ENCODE measurements around the gene ZSCAN10. TPM values are rescaled to one million over a fixed set of nuclear protein-coding genes. Genes with fewer than 3 reads are reported as not detected.

ZSCAN10 gene
- total RNA-seq, 1 donor from 2014 or later = not detected

DNA sequence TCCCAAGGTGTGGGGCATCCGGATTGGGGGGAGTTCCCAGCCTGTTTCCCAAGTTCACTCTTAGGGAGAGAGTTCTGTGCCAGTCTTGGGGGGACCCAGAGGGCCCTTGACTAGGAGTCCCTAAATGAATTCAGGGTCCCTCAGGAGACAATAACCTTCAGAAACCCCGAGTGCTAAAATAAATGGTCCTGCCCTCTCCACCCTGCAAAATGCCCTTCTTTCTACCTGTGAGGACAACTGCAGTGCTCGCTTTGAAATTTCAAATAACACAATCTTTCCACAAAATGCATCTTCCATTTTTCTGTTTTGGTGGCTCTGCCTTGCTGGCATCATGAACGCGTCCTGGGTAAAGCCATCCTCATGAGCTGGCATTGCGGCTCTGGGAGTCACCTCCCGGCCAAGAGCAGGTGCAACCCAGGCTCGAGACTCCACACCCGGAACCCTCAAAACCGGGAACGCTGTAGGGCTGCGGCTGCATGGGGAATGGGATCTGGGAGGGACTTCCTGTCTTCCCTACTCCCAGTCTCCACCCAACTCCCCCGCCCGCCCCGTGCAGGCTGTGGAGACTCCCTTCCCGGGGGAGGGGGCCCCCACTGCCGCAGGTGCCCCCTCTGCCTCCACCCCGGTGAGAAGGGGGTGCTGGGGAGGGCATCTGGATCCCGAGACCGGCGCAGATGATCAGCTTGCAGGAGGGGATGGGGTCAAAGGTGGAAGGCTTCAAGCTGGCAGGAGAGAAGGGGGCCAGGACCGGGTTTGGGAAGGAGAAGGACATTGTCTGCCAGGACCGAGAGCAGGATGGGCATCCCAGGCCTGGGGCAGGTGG, 13.2 kb upstream of the ZSCAN10 start, which contains the start of gene ZNF205:
TSS of gene ZNF205 (plus strand) at position 529 of the 823 bp plus-strand sequence. CDS start 845 bp downstream, outside the sequence.
- DNase-seq (ENCODE audit: low read depth) = peak; percentile 64

DNA sequence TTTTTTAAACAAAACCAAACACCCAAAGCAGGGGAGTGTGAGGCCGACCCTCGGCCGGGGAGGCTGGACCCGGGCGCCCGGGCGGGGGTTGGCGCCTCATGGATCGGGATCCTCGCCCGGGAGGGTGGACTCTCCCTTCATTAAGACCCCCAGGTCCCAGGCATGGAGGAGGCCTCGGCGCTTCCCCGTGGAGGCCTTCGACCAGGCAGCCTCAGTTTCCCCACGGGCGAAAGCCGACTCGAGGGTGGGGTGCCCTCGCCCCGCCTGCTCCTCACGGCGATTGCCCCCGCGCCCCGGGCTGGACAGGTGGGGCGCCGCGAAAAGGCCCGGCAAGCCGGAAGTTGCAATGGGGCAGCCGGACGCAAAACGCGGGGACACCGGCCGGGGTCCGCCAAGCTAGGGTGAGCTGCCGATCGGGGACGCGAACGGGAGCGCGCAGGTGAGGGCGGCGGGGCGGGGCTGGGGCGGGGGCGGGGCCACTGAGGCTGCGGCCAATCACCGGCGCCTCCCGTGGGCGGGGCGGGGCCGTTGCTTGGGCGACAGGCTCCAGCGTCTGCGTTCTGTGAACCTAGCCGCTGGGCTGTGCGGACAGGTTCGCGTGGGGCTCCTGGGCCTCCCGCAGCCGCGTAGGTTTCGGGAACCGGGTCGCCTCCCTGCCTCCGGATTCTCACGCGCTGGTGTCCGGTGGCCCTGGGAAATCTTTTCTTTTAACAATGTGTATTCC, 7.3 kb upstream of the ZSCAN10 start:
- DNase-seq (ENCODE audit: low read depth) = peak; percentile 58

DNA sequence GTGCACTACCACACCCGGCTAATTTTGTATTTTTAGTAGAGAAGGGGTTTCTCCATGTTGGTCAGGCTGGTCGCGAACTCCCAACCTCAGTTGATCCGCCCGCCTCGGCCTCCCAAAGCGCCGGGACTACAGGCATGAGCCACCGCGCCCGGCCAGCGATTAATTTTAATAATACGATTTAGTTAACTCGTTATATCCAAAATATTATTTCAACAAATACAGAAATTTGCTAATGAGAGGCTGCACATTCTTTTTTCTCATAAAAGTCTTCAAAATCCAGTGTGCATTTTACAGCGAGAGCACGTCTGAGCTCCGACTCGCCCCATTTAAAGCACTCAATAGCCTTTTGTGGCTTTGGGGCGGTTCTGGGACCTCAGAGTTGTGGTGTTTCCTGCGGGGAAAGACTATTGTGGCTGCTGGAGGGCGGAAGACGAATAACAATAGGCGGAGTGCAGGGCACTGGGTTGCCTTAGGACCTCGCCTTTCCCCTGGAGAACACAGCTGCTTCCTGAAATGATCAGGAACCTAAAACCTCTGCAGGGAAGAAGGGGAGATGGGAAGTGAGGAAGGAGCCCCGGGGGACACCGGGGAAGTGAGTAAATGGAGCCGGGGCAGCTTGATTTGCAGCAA, 2.9 kb upstream of the ZSCAN10 start:
- DNase-seq (ENCODE audit: low read depth) = no peak

DNA sequence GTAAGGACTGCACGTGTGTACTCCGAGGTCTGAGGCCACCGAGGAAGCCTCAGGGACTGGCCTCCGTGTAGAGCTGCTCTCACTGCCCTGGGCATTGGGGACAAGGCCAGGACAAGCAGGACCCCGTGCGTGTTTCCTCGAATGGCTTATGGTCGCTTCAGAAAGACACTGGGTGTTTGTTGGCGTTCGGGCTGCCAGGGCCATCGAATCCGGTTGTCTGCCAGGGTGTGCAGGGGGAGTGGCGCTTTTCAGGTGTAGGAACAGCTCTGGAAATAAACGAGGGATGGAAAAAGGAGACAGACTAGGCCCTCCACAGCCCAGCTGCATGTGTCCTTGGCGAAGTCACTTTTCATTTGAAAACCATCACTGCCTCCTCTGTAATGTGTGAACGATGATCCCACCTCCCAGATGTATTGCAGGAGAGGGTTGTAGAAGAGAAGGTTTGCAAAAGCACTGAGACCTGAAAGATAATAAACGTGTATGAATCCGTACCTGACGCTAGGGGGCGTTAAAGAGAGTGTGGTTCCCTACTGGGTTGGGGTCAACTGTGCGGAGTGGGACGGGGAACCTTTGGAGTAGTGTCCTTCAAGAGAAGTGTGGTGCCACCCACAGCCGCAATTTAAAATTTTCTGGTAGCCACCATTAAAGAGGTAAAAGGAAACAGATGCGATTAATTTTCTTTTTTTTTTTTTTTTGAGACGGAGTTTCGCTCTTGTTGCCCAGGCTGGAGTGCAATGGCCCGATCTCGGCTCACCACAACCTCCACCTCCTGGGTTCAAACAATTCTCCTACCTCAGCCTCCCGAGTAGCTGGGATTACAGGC, 2.1 kb upstream of the ZSCAN10 start:
- DNase-seq (ENCODE audit: low read depth) = no peak

DNA sequence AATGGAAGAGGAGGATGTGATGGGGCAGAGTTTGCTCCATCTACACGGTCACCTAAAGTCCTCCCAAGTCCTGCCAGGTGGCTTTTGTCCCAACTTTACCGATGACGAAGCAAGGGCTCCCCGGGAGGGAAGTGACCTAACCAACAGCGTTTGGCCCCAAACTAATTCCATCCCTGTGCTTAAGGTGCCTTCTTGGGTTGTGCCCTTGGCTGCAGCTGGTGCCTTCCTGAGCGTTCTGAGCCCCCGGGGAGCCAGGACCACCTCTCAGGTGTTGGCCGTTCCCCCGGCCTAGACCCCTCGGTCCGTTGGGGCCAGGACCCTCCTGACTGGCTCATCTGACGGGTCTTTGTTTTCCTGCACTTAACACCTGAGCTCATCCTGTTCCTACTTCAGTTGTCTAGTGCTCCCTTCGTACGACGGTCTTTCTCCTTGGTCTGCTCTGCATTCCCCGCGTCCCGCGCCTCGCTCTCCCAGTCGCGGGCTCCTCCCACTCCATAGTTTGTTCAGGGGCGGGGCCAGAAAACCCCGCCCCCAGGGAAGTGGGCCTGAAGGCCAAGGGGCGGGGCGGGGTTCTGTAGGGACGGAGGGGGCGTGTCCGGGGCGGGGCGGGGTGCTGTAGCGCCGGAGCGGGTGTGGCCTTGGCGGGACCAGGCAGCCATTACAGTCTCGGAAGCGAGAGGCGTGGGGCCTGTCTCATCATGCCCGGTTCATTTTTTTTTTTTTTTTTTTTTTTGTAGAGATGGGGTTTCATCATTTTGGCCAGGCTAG, 822 bp upstream of the ZSCAN10 start:
- peak; percentile 31 for DNase-seq (ENCODE audit: low read depth)

DNA sequence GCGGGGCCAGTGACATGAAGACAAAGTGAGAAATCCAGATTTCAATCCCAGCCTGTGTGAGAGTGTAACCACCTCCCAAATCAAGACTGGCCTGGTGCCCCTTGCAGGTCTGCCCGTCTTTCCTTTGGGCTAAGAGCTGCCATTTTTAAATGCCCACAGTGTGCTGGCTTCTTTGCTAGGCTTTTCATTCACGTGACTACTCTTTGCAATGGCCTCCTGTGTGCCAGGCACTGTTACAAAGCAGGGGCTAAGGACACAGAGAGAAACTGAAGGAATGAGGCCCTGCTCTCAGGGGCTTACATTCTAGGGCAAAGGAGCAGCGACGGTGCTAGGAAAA, 269 bp upstream of the ZSCAN10 start:
- no peak for DNase-seq (ENCODE audit: low read depth)

DNA sequence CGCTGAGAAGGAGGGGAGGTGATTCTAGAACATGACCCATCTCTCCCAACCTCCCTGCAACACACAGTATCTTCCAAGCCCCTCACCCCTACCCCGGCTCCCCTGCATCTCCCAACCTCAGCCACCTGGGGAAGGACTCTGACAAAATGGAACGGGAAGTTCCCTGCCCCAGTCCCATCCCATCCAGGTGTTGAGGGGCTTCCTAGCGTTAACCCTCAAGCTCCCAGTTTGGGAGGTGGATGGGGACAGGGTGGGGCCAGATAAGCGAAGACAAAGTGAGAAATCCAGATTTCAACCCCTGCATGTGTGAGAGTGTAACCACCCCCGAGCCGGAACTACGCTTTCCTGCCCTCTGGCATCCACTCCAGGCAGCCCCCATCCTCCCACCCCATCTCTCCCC, 1.8 kb downstream of the ZSCAN10 start:
- no peak for DNase-seq (ENCODE audit: low read depth)

DNA sequence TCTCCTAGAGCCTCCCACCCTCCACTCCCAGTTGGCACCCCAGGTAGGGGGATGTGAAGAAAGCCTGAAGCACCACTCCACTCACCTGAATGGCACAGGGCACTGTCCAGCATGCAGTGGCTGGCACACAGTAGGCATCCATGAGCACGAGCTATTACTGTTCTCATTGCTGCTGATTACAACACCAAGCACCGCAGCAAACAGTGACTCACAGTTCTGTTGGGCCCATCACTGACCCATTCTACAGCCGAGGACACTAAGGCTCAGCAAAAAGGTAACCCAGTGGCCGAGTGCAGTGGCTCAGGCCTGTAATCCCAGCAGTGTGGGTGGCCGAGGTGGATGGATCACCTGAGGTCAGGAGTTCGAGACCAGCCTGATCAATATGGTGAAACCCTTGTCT, 2.7 kb downstream of the ZSCAN10 start:
- DNase-seq (ENCODE audit: low read depth) = no peak

DNA sequence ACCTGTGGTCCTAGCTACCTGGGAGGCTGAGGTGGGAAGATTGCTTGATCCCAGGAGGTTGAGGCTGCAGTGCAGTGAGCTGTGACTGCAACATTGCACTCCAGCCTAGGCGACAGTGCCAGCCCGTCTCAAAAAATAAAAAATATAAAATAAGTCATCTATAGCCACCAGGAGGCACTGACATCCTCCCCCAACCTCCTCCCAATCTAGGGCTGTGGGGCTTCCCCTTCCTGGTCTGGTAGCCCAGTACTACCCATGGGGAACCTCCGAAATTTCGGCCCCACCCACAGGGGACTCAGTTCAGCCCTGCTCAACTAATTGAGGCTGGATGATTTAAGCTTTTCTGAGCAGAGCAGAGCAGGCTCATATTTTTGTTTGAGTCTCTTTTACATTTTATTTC, 3.2 kb downstream of the ZSCAN10 start:
- no peak for DNase-seq (ENCODE audit: low read depth)

DNA sequence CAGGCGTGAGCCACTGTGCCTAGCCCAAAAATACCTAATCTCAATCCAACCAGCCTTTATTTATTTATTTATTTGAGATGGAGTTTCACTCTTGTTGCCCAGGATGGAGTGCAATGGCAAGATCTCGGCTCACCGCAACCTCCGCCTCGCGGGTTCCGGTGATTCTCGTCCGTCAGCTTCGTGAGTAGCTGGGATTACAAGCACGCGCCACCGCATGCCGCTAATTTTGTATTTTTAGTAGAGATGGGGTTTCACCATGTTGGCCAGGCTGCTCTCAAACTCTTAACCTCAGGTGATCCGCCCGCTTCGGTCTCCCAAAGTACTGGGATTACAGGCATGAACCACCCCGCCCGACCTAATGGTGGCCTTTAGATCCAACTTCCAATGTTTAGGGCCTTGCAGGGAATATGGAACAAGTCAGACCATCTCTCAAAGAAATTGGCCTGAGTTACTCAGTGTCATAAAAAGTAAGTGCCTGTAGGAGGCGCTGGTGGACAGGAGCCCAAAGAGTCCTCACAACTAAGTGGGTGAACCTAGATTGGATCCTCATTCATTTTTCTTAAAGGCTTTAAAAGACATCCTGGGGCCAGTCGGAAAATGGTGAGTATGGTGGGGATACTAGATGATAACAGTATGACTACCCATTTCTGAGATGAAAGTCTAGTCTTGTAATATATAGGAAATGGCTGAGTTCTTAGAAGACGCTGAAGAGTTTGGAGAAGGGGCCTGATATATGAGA, 4.6 kb downstream of the ZSCAN10 start:
- peak; percentile 32 for DNase-seq (ENCODE audit: low read depth)

DNA sequence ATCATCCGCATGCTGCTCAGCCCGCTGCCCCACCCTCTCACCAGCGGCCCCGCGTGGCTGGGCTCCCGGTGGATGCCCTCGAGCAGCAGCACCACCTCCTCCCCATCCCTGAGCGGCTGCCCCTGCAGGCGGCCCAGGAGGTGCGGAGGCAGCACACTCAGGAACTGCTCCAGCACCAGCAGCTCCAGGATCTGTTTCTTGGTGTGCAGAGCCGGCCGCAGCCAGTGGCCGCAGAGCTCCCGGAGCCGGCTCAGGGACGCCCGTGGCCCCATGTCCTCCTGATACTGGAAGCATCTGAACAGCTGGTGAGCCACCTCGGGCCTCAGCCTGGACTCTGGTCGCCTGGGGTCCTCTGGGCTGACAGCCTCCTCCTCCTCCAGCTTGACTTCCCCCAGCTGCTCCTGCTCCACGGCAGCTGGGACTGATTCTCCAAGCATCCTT, 6.6 kb downstream of the ZSCAN10 start:
- no peak for DNase-seq (ENCODE audit: low read depth)

DNA sequence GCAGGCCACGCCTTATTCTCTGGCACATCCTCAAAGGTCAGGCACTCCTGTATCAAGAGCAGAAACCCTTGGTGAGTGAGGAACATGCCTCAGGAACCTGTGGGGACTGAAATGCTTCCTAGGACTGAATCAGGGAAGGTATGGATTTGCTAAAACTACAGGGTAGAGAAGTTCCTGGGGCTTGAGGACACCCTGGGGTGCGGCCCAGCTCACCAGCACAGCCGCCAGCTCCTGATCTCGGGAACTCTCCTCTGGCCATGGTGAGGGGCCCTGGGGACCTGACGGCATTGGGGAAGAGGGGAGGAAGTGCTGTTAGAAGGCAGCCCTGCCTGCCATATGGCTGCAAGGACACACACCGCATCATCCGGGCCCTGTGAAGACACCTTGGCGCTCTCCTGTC, 7.5 kb downstream of the ZSCAN10 start:
- DNase-seq (ENCODE audit: low read depth) = no peak

DNA sequence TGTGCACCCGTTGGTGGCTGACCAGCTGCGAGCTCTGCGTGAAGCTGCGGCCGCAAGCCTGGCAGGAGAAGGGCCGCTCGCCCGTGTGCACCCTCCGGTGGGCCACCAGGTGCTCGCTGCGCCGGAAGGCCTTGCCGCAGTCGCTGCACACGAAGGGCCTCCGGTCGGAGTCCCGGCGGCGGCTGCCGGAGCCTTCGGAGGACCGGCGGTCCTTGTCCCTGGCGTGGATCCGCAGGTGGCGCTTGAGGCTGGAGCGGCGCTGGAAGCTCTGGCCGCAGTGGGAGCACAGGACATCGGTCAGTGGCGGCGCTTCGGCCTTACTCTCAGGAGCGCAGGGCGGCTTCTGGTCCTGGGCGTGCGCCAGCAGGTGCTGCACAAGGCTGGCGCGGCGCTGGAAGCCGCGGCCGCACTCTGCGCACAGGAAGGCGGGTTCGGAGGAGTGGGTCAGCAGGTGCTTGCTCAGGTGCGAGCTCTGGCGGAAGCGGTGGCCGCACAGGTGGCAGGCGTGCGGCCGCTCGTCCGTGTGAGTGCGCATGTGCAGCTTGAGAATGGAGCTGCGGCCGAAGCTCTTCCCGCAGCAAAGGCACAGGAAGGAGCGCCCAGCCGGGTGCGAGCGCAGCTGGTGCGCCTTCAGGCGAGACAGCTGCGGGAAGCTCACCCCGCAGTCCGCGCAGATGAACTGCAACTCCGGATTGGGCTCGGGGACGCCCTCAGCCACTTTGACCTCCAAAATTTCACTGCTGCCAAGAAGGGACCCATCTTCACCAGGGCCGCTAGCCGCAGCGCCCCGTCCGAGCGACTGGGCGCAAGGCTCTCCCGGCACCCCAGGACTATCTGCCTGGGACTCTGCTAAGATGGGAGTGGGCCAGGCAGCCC, 9.1 kb downstream of the ZSCAN10 start:
- no peak for DNase-seq (ENCODE audit: low read depth)

DNA sequence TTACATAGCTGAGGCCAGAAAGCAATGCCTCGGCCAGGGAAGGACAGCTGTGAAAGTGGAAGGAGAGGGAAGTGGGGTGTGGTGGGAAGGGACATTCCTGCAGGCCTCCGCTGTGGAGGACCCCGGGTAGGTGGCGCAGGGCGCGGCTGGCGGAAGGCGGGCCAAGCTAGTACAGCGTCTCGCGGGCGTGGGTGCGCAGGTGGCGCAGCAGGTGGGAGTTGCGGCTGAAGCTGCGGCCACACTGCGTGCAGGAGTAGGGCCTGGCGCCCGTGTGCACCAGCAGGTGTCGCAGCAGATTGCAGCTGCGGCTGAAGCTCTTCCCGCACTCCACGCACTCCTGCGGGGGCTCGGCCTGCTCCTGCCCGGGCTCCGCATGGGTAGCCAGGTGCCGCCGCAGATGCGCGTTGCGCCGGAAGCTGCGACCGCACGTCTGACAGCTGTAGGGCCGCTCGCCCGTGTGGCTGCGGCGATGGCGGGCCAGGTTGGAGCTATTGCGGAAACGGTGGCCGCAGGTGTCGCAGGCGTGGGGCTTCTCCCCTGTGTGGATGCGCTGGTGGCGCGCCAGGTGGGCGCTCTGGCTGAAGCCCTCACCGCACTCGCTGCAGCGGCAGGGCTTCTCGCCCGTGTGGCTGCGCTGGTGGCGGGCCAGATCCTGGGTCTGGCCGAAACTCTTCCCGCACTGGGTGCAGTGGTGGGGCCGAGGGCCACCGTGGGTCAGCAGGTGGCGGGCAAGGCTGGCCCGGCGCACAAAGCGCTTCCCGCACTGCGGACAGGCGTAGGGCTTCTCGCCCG, 10.0 kb downstream of the ZSCAN10 start:
- no peak for DNase-seq (ENCODE audit: low read depth)

DNA sequence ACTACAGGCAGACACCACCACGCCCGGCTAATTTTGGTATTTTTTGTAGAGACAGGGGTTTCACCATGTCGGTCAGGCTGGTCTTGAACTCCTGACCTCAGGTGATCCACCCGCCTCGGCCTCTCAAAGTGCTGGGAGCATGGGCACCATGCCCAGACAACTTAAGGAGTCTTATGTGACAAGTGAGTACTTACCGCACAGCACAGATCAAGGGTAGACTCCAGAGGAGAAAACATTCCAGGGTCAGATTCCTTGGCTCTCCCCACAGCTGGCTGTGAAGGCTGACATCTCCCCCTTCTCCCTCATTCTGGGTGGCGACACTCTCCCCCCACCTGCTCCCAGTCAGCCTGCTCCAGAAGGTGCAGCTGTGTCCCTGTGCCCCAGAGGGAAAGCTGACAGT, 10.6 kb downstream of the ZSCAN10 start:
- DNase-seq (ENCODE audit: low read depth) = no peak

DNA sequence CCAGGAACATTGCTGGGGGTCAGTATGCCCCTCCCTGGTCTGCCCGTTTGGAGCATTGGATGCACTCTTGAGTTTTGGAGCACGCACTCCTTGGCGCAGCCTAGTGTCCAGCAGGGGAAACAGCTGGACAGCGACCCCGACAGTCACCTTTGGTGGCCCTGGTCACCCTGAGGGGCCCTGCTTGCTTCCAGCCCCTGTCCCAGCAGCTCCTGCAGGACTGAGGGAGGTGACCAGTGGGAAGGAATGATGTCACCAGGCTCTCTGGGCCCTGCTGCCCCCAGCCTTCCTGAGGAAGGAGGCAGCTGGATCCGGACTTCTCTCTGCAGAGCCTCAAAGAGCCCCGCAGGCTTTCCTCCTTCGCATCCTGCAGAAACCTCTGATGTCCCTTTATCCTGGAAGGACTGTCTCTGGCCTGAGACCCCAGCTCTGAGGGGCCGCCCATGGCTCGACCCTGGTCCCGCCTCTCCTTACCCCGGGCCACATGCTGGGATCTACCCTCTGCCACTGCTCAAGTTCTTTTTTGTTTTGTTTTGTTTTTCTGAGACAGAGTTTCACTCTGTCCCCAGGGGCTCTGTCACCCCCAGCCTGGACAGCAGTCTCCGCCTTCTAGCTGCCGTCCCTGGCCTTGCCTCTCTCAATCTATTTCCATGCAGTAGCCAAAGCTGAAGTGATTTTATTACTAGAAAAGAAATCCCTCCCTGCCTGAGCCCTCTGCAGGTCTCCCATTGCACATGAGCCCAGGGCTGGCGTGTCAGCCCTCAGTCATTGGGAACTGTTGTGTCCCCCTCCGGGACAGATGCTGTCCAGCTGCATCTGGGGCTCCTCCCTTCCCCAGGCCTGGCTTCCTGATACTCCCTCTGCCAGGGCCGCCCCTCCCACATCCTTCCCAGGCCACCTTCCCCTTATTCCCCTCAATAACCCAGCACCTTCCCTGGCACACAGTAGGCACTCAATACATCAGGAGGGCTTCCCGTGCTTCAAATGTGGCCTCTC, 11.6 kb downstream of the ZSCAN10 start:
- no peak for DNase-seq (ENCODE audit: low read depth)

DNA sequence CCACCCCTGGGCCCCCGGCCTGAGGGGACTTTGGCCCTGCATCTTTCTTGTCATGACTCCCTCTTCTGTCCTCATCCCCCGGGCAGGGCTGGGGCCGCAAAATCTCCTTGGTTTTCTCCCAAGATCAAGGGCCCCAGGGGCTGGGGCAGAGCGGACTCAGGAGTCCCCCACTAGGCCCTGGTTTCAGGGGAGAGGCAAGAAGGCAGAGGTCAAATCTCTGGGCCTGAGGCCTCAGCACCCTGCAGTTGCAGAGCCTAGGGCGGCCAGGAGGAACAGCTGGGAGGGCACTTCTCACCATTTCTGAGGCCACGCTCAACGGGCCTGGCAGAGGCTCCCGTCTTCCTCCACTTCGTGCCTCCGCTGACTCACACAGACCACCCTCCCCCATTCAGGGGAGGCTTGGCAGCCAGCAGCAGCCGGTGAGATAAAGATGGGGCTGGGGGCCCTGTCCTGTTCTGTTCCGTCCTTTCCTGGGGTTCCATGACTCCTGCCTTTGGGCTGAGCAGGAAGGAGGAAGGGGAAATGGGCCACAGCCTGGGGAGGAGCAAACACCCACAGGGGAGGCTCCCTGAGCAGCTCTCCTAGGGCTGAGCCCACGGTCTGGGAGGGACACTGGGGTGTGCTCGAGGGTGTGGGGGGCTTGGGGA, 12.4 kb downstream of the ZSCAN10 start:
- DNase-seq (ENCODE audit: low read depth) = no peak
